IMR-90 (cell line): ENCODE results near the gene MRPS34. TPM values are rescaled to one million over a fixed set of nuclear protein-coding genes. Genes with fewer than 3 reads are reported as not detected.

ENCODE experiments used
- ATAC-seq: fragments of 200-7000 bp; cut with Tn5 transposase; 2 replicates; pipeline ENCODE4 v1.9.1; 2020; ENCODE audit warnings: low read depth, mild to moderate bottlenecking, moderate library complexity
- BruUV-seq: library from RNA; stranded (reverse); fragments of 400-500 nt; replicated peaks from 2 replicates; lab custom pipeline; 2021; lab: Mats Ljungman, UMichigan
- CTCF ChIA-PET: fragments of 300-600 bp; formaldehyde crosslinking; extraction: SDS; loops from one replicate; lab custom pipeline; 2021; ENCODE audit warnings: antibody characterized with exemption; lab: Yijun Ruan, JAX
- POLR2A ChIA-PET: fragments of 300-600 bp; sonication (Branson Sonifier 250); formaldehyde crosslinking; loops from one replicate; lab custom pipeline; 2022; ENCODE audit warnings: antibody characterized with exemption; ENCODE audit not compliant: unreplicated experiment; lab: Charles Lee
- DNase-seq: peaks from one replicate; pipeline ENCODE4 v3.0.0; 2013
- H2AFZ ChIP-seq: replicated peaks from 2 replicates; pipeline ENCODE3; 2013; ENCODE audit warnings: low read length, mild to moderate bottlenecking; ENCODE audit not compliant: poor library complexity
- H2AK5ac ChIP-seq: 2 replicates; pipeline ENCODE4 v1.6.1; 2013; ENCODE audit warnings: low read depth, low read length, inconsistent platforms
- H2AK9ac ChIP-seq: replicated peaks from 2 replicates; pipeline ENCODE3; 2013; ENCODE audit warnings: mild to moderate bottlenecking, low read depth, low read length, moderate library complexity; ENCODE audit not compliant: poor library complexity
- H2BK120ac ChIP-seq: 2 replicates; pipeline ENCODE4 v1.6.1; 2013; ENCODE audit warnings: low read depth, low read length, inconsistent platforms
- H2BK15ac ChIP-seq: 3 replicates; pipeline ENCODE4 v1.6.1; 2013; ENCODE audit warnings: low read depth, low read length, inconsistent platforms
- H2BK20ac ChIP-seq: 2 replicates; pipeline ENCODE4 v1.6.1; 2013; ENCODE audit warnings: low read depth, mild to moderate bottlenecking, inconsistent platforms, low read length, moderate library complexity
- H2BK5ac ChIP-seq: 2 replicates; pipeline ENCODE4 v1.6.1; 2013; ENCODE audit warnings: mild to moderate bottlenecking, low read depth, low read length, inconsistent platforms; ENCODE audit not compliant: poor library complexity, severe bottlenecking
- H3K14ac ChIP-seq: replicated peaks from 2 replicates; pipeline ENCODE4 v1.6.1; 2013; ENCODE audit warnings: low read depth, low read length, inconsistent platforms
- H3K18ac ChIP-seq: 2 replicates; pipeline ENCODE4 v1.6.1; 2013; ENCODE audit warnings: low read depth, low read length, control low read depth
- H3K23ac ChIP-seq: 2 replicates; pipeline ENCODE4 v1.6.1; 2013; ENCODE audit warnings: low read depth, low read length, inconsistent platforms
- H3K27ac ChIP-seq: 2 replicates; pipeline ENCODE4 v1.5.1; 2013; ENCODE audit warnings: mild to moderate bottlenecking, control low read depth, low read length; ENCODE audit not compliant: insufficient read depth
- H3K27me3 ChIP-seq: 2 replicates; pipeline ENCODE4 v1.6.1; 2013; ENCODE audit warnings: low read length; ENCODE audit not compliant: control insufficient read depth, insufficient read depth
- H3K36me3 ChIP-seq: 2 replicates; pipeline ENCODE4 v1.6.1; 2013; ENCODE audit warnings: low read length, mixed read lengths; ENCODE audit not compliant: control insufficient read depth, insufficient read depth
- H3K4ac ChIP-seq: 2 replicates; pipeline ENCODE4 v1.6.1; 2013; ENCODE audit warnings: low read depth, low read length, inconsistent platforms
- H3K4me1 ChIP-seq: 2 replicates; pipeline ENCODE4 v1.6.1; 2013; ENCODE audit warnings: low read length, mixed read lengths; ENCODE audit not compliant: control insufficient read depth, insufficient read depth
- H3K4me2 ChIP-seq: 2 replicates; pipeline ENCODE4 v1.6.1; 2013; ENCODE audit warnings: low read depth, mild to moderate bottlenecking, control low read depth, low read length, moderate library complexity
- H3K4me3 ChIP-seq: 2 replicates; pipeline ENCODE4 v1.5.1; 2013; ENCODE audit warnings: low read depth, mild to moderate bottlenecking, control low read depth, low read length, moderate library complexity; ENCODE audit not compliant: insufficient read depth
- H3K56ac ChIP-seq: 2 replicates; pipeline ENCODE4 v1.6.1; 2013; ENCODE audit warnings: low read length, inconsistent platforms; ENCODE audit not compliant: insufficient read depth; ENCODE audit errors: extremely low read depth
- H3K79me1 ChIP-seq, 2 experiments: 2 replicates each; pipeline ENCODE4 v1.6.1; 2013; ENCODE audit warnings: low read length in 2 of 2, inconsistent platforms in 1 of 2, low read depth in 1 of 2
- H3K9ac ChIP-seq: 2 replicates; pipeline ENCODE4 v1.6.1; 2013; ENCODE audit warnings: low read depth, low read length, control low read depth
- H3K9me1 ChIP-seq: 2 replicates; pipeline ENCODE4 v1.6.1; 2013; ENCODE audit warnings: low read length, inconsistent platforms; ENCODE audit not compliant: insufficient read depth
- H3K9me3 ChIP-seq: 2 replicates; pipeline ENCODE4 v1.6.1; 2013; ENCODE audit warnings: low read length; ENCODE audit not compliant: control insufficient read depth, insufficient read depth
- H4K20me1 ChIP-seq: 2 replicates; pipeline ENCODE4 v1.6.1; 2013; ENCODE audit warnings: low read length, inconsistent platforms; ENCODE audit not compliant: insufficient read depth
- H4K5ac ChIP-seq: 2 replicates; pipeline ENCODE4 v1.6.1; 2013; ENCODE audit warnings: mild to moderate bottlenecking, low read depth, low read length, control low read depth
- H4K8ac ChIP-seq, 2 experiments: 2 replicates each; pipeline ENCODE4 v1.6.1; 2013; ENCODE audit warnings: low read depth in 2 of 2, low read length in 2 of 2, control low read depth in 1 of 2, inconsistent platforms in 1 of 2
- H4K91ac ChIP-seq: 2 replicates; pipeline ENCODE4 v1.6.1; 2013; ENCODE audit warnings: low read depth, low read length, inconsistent platforms; ENCODE audit not compliant: insufficient read depth
- BHLHE40 ChIP-seq: fragments of 150-350 bp; IDR thresholded peaks from 2 replicates; pipeline ENCODE4 v1.6.1; 2016; ENCODE audit warnings: mild to moderate bottlenecking, low read depth, low read length
- CEBPB ChIP-seq: IDR thresholded peaks from 2 replicates; pipeline ENCODE4 v1.6.1; 2012; ENCODE audit warnings: low read depth, low read length, improper control_type of control experiment
- CHD1 ChIP-seq: IDR thresholded peaks from 2 replicates; pipeline ENCODE4 v1.6.1; 2012; ENCODE audit warnings: low read depth, low read length, improper control_type of control experiment
- CTCF ChIP-seq: conservative IDR thresholded peaks from 2 replicates; pipeline ENCODE4 v1.5.1; 2012; ENCODE audit warnings: mild to moderate bottlenecking, low read depth, low read length, improper control_type of control experiment
- ELK1 ChIP-seq: fragments of 150-350 bp; IDR thresholded peaks from 2 replicates; pipeline ENCODE4 v1.6.1; 2016; ENCODE audit warnings: low read depth, mild to moderate bottlenecking, low read length, moderate library complexity, borderline replicate concordance
- FOS ChIP-seq: fragments of 150-350 bp; IDR thresholded peaks from 2 replicates; pipeline ENCODE4 v1.6.1; 2016; ENCODE audit warnings: low read depth, low read length
- MAFK ChIP-seq: IDR thresholded peaks from 2 replicates; pipeline ENCODE4 v1.6.1; 2012; ENCODE audit warnings: low read depth, low read length, improper control_type of control experiment
- MAZ ChIP-seq: IDR thresholded peaks from 2 replicates; pipeline ENCODE4 v1.6.1; 2012; ENCODE audit warnings: low read depth, mild to moderate bottlenecking, low read length, improper control_type of control experiment, moderate library complexity, borderline replicate concordance
- NFE2L2 ChIP-seq: fragments of 150-350 bp; IDR thresholded peaks from 2 replicates; pipeline ENCODE4 v1.6.1; 2016; ENCODE audit warnings: low read depth, mild to moderate bottlenecking, low read length
- POLR2A ChIP-seq: IDR thresholded peaks from 2 replicates; pipeline ENCODE4 v1.6.1; 2012; ENCODE audit warnings: mild to moderate bottlenecking, low read depth, low read length
- RAD21 ChIP-seq: IDR thresholded peaks from 2 replicates; pipeline ENCODE4 v1.6.1; 2012; ENCODE audit warnings: low read length, improper control_type of control experiment
- RCOR1 ChIP-seq: IDR thresholded peaks from 2 replicates; pipeline ENCODE4 v1.6.1; 2012; ENCODE audit warnings: mild to moderate bottlenecking, low read length, improper control_type of control experiment; ENCODE audit not compliant: insufficient replicate concordance
- RFX5 ChIP-seq: IDR thresholded peaks from 2 replicates; pipeline ENCODE4 v1.8.0; 2012; ENCODE audit warnings: low read depth, mild to moderate bottlenecking, low read length, moderate library complexity
- SMC3 ChIP-seq: fragments of 150-350 bp; IDR thresholded peaks from 2 replicates; pipeline ENCODE4 v1.6.1; 2016; ENCODE audit warnings: low read depth, mild to moderate bottlenecking, antibody characterized with exemption, low read length, moderate library complexity
- USF2 ChIP-seq: fragments of 150-350 bp; IDR thresholded peaks from 2 replicates; pipeline ENCODE4 v1.6.1; 2017; ENCODE audit warnings: mild to moderate bottlenecking, antibody characterized with exemption, low read length, low read depth
- WGBS, 2 experiments: methylation state at CpG; one replicate each; pipeline versions ENCODE4 v1.1.5 to v1.1.7; 2013; ENCODE audit warnings: missing lambda C conversion rate in 2 of 2; ENCODE audit not compliant: insufficient read length in 1 of 2; ENCODE audit errors: extremely low coverage in 2 of 2; 5-methylcytosine and 5-hydroxymethylcytosine counted together
- dilution Hi-C: fragments of 300-500 bp; cut with HindIII; formaldehyde crosslinking; loops from one replicate; pipeline ENCODE4 v1.14.3; 2018; ENCODE audit warnings: low sequenced_read_pairs; ENCODE audit not compliant: unreplicated experiment
- in situ Hi-C: fragments of 300-500 bp; cut with MboI; formaldehyde crosslinking; loops from 3 replicates; pipeline ENCODE4 v1.14.3; 2019; ENCODE audit warnings: low sequenced_read_pairs, inconsistent platforms, mixed read lengths
- intact Hi-C: fragments of 100-400 bp; cut with micrococcal nuclease; formaldehyde crosslinking; loops from 2 replicates; pipeline ENCODE4 v1.10.0; 2022
- polyA plus RNA-seq, 3 experiments: library from polyadenylated mRNA; depleted of rRNA; stranded (reverse); fragments of >200 nt; gene quantifications; 2 replicates each; pipeline ENCODE4 v1.2.3, GENCODE V29; 2012; ENCODE audit warnings: low replicate concordance in 1 of 3
- total RNA-seq: library from RNA; depleted of rRNA; stranded (reverse); fragments of >200 nt; gene quantifications from 2 replicates; pipeline ENCODE4 v1.2.3, GENCODE V29; 2012

The MRPS34 gene
- total and polyA plus RNA-seq, 2 of the 4 experiments (the other 2 are of a cell fraction) = 68.5 to 80.4 TPM

DNA sequence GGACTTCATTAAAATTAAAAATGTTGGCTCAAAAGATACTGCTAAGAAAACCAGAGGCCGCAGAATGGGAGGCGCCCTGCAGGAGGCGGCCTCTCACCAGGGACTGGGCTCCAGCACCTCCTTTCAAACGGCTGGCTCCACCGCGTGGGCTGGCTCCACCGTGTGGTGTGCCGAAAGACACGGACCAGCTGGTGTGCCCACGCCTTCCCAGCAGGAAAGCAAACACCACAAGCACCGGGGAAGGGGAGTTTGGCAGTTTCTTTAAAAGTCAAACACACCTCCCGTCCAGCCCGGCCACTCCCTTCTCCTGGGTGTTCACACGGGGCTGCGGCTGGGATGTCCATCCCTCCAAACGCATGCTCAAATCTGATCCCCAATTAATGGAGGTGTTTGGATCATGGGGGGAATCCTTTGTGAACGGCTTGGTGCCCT lies 39.8 kb upstream of the MRPS34 start:
- ChIA-PET POLR2A (no interaction called here), CTCF (interaction anchor here (0.7 to 0.8 kb wide), 2 partner anchors 130 to 152 kb away, joined by 3 to 4 read pairs; partner anchors contain the start of genes MSRB1 and RPS2)
- ATAC-seq (peak; percentile 100), DNase-seq (peak; percentile 85)
- no peak overlapping the region for H3K4me3 ChIP-seq
- no CpG with 5 or more reads among the region's 17 CpGs for WGBS, 2 experiments
- no peaks in the 10 kb centered on the region for H4K20me1 ChIP-seq
- H4K8ac ChIP-seq = peak overlapping the region in 1 of 2 experiments; percentile 8; a peak in 1 of 4 replicates
- peaks cover 2% of the 10 kb centered on the region; the same call in 1 of the 2 replicates for H3K9me1 ChIP-seq
- no peak overlapping the region for H3K56ac ChIP-seq
- H3K23ac ChIP-seq = no peak overlapping the region
- H3K4me2 ChIP-seq = peak overlapping the region; percentile 65
- H3K79me1 ChIP-seq = 0 out of 4 replicates have a peak, but pooled peaks cover 0 to 2% of the 10 kb centered on the region in 2 experiments
- H3K14ac ChIP-seq = no peak overlapping the region
- no peak overlapping the region for H3K9ac ChIP-seq
- H4K91ac ChIP-seq = no peak overlapping the region
- dilution Hi-C loops (no loop called here), intact Hi-C loops (loop anchor here (1.0 kb wide), 1 partner anchor 117 kb away; no protein-coding TSS in a partner anchor), in situ Hi-C loops (no loop called here)
- H3K4ac ChIP-seq = peak overlapping the region; percentile 9; the same call in 1 of the 2 replicates
- H3K18ac ChIP-seq = no peak overlapping the region
- no peak overlapping the region for H2BK120ac ChIP-seq
- 0 out of 2 replicates have a peak overlapping the region, but pooled peaks have one; percentile 3 for H2AK5ac ChIP-seq
- H4K5ac ChIP-seq = no peak overlapping the region
- H2AK9ac ChIP-seq = peak overlapping the region; percentile 25
- H2AFZ ChIP-seq = peak overlapping the region; percentile 84
- H2BK5ac ChIP-seq = no peak overlapping the region
- no peak overlapping the region for H2BK20ac ChIP-seq
- no peaks in the 10 kb centered on the region for H3K27me3 ChIP-seq
- peak overlapping the region; percentile 19; the same call in 1 of the 2 replicates for H3K27ac ChIP-seq
- no peaks in the 10 kb centered on the region for H3K9me3 ChIP-seq
- no TSS peak for BruUV-seq
- H2BK15ac ChIP-seq = no peak overlapping the region
- H3K4me1 ChIP-seq = peaks cover 4% of the 10 kb centered on the region; the same call in 1 of the 2 replicates
- H3K36me3 ChIP-seq = peaks cover 23% of the 10 kb centered on the region; the same call in 1 of the 2 replicates
- TF ChIP-seq MAFK (no peak), BHLHE40 (peak; percentile 32; the same call in 1 of the 2 replicates), ELK1 (no peak), POLR2A (no peak), USF2 (peak; percentile 37; the same call in 1 of the 2 replicates), MAZ (peak; percentile 30; the same call in 1 of the 2 replicates), RAD21 (peak; percentile 70), FOS (no peak), CHD1 (no peak), RCOR1 (no peak), SMC3 (peak; percentile 57), RFX5 (no peak), CTCF (peak; percentile 87), CEBPB (no peak), NFE2L2 (no peak)
